HFFc6 (cell line): ENCODE results near the gene CDC5L. TPM values are rescaled to one million over a fixed set of nuclear protein-coding genes. Genes with fewer than 3 reads are reported as not detected.

Experiments used
- DNase-seq: peaks from one replicate; pipeline ENCODE4 v3.0.0-alpha.2; 2018
- H3K27ac Mint-ChIP-seq: 2 replicates; pipeline ENCODE4 v1.8.0; 2020; ENCODE audit warnings: mild to moderate bottlenecking, mixed read lengths
- H3K27me3 Mint-ChIP-seq: 2 replicates; pipeline ENCODE4 v1.8.0; 2021; ENCODE audit warnings: mild to moderate bottlenecking, moderate library complexity, mixed read lengths; ENCODE audit not compliant: insufficient read depth
- H3K36me3 Mint-ChIP-seq: 2 replicates; pipeline ENCODE4 v1.8.0; 2021; ENCODE audit warnings: low read depth, mixed read lengths
- H3K4me1 Mint-ChIP-seq: 2 replicates; pipeline ENCODE4 v1.8.0; 2020; ENCODE audit warnings: low read depth, mixed read lengths
- H3K4me3 Mint-ChIP-seq: 2 replicates; pipeline ENCODE4 v1.8.0; 2020; ENCODE audit warnings: mild to moderate bottlenecking, moderate library complexity, mixed read lengths
- H3K9me3 Mint-ChIP-seq: 2 replicates; pipeline ENCODE4 v1.8.0; 2020; ENCODE audit warnings: mild to moderate bottlenecking, mixed read lengths
- CTCF ChIP-seq: fragments of 200-600 bp; sonication (generic); IDR thresholded peaks from 2 replicates; pipeline ENCODE4 v1.5.0; 2021; ENCODE audit warnings: antibody characterized with exemption, mild to moderate bottlenecking
- total RNA-seq, 6 experiments: library from RNA; stranded (reverse); fragmentation: NEBNext Ultra II Directional; extraction: Animal tissue kit (Norgen Biotek cat#: 25700); gene quantifications; 2 replicates in 1 of 6; 3 replicates in 5 of 6; pipeline ENCODE4 v1.2.3, GENCODE V29; 2021

Gene CDC5L
- total RNA-seq, 6 experiments from 2014 or later, result 17.9 to 23.5 (median 21.6) TPM

GRCh38 chr6:44485601-44486401 is 98.3 kb downstream of the CDC5L start:
- Mint-ChIP-seq H3K27me3 (no peaks in the 10 kb centered on the region; the same call in 1 of the 2 replicates), H3K4me1 (peaks cover 57% of the 10 kb centered on the region), H3K4me3 (peak overlapping the region; percentile 20), H3K9me3 (no peaks in the 10 kb centered on the region), H3K27ac (peak overlapping the region; percentile 81), H3K36me3 (no peaks in the 10 kb centered on the region)
- DNase-seq, result peak; percentile 38
- TF ChIP-seq CTCF, result peak; percentile 60

- H3K27ac Mint-ChIP-seq, result peak overlapping the region; percentile 81
These were observed 99.5 kb downstream of the CDC5L start for GRCh38 chr6:44487002-44487401.

GRCh38 chr6:44487586-44487985 is 100.1 kb downstream of the CDC5L start:
- DNase-seq, result no peak
- no peaks in the 10 kb centered on the region for H3K9me3 Mint-ChIP-seq
- H3K27me3 Mint-ChIP-seq, result no peaks in the 10 kb centered on the region; the same call in 1 of the 2 replicates
- peaks cover 75% of the 10 kb centered on the region for H3K4me1 Mint-ChIP-seq
- TF ChIP-seq CTCF, result no peak
- peak overlapping the region; percentile 20; the same call in 1 of the 2 replicates for H3K27ac Mint-ChIP-seq
- H3K36me3 Mint-ChIP-seq, result no peaks in the 10 kb centered on the region
- H3K4me3 Mint-ChIP-seq, result no peak overlapping the region

More at GRCh38 chr6:44487002-44487401, 99.5 kb downstream of the CDC5L start:
- no peaks in the 10 kb centered on the region for H3K36me3 Mint-ChIP-seq
- H3K4me3 Mint-ChIP-seq, result no peak overlapping the region; the same call in 1 of the 2 replicates
- H3K27me3 Mint-ChIP-seq, result no peaks in the 10 kb centered on the region; the same call in 1 of the 2 replicates
- H3K9me3 Mint-ChIP-seq, result no peaks in the 10 kb centered on the region
- DNase-seq, result no peak
- no peak for TF ChIP-seq CTCF
- peaks cover 69% of the 10 kb centered on the region for H3K4me1 Mint-ChIP-seq

GRCh38 chr6:44489910-44490604 is 102.6 kb downstream of the CDC5L start:
- peaks cover 98% of the 10 kb centered on the region for H3K4me1 Mint-ChIP-seq

GRCh38 chr6:44493132-44493531 is 105.6 kb downstream of the CDC5L start:
- no peak for TF ChIP-seq CTCF
- H3K9me3 Mint-ChIP-seq, result no peaks in the 10 kb centered on the region

More at GRCh38 chr6:44489910-44490604, 102.6 kb downstream of the CDC5L start:
- Mint-ChIP-seq H3K4me3 (peak overlapping the region; percentile 65), H3K9me3 (no peaks in the 10 kb centered on the region), H3K27ac (peak overlapping the region; percentile 91), H3K27me3 (no peaks in the 10 kb centered on the region; the same call in 1 of the 2 replicates), H3K36me3 (no peaks in the 10 kb centered on the region)
- TF ChIP-seq CTCF, result no peak
- peak; percentile 96 for DNase-seq

More at GRCh38 chr6:44493132-44493531, 105.6 kb downstream of the CDC5L start:
- peak overlapping the region; percentile 91 for H3K27ac Mint-ChIP-seq
- H3K4me1 Mint-ChIP-seq, result peaks cover 79% of the 10 kb centered on the region
- H3K4me3 Mint-ChIP-seq, result no peak overlapping the region
- no peak for DNase-seq
- H3K27me3 Mint-ChIP-seq, result peaks cover 1% of the 10 kb centered on the region
- peaks cover 3% of the 10 kb centered on the region; the same call in 1 of the 2 replicates for H3K36me3 Mint-ChIP-seq
